ENCODE results near the gene SH3PXD2A. TPM values are rescaled to one million over a fixed set of nuclear protein-coding genes. Genes with fewer than 3 reads are reported as not detected.

Gene SH3PXD2A
- total RNA-seq, 2 donors from 2014 or later, result 48.5 to 49.4 TPM

- ATAC-seq (peak; percentile 69), DNase-seq (no peak)
- intact Hi-C loops (cut with DNase I, micrococcal nuclease), result no loop called here
Measured at GRCh38 chr10:103570844-103571655, 284.3 kb downstream of the SH3PXD2A start.

GRCh38 chr10:103569896-103570295, 285.5 kb downstream of the SH3PXD2A start:
- intact Hi-C loops (cut with DNase I, micrococcal nuclease), result no loop called here
- ATAC-seq (no peak), DNase-seq (no peak)

DNA sequence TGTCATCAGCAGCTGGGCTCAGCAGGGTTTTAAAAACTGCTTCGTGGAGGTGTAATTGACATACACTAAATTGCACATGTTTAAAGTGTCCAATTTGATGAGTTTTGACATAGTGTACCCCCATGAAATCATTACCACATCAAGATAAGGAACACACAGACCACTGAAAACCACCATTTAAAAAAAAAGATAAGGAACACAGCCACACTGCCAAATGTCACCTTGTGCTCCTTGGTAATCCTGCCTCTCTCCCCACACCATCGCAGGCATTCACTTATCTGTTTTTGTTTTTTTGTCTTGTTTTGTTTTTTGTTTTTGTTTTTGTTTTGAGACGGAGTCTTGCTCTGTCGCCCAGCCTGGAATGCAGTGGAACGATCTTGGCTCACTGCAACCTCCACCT, 286.9 kb downstream of the SH3PXD2A start:
- intact Hi-C loops (cut with DNase I, micrococcal nuclease), result no loop called here
- no peak for DNase-seq
- ATAC-seq, result no peak

DNA sequence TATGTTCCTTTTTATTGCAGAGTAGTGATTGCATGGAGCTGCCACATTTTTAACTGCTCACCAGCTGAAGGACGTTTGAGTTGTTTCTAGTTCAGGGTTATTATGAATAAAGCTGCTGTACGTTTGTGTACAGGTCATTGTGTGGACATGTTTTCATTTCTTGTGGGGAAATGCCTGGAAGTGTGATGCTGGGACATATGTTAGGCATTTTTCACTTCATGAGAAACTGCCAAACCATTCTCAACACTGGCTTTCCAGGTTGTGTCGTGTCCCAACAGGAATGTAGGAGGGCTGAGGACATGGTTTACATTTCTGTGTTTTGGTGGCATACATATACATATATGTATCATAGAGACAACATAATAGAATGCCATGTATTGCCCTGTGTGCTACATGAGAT, 288.8 kb downstream of the SH3PXD2A start:
- ATAC-seq, result no peak
- intact Hi-C loops (cut with DNase I, micrococcal nuclease), result no loop called here
- DNase-seq, result no peak

DNA sequence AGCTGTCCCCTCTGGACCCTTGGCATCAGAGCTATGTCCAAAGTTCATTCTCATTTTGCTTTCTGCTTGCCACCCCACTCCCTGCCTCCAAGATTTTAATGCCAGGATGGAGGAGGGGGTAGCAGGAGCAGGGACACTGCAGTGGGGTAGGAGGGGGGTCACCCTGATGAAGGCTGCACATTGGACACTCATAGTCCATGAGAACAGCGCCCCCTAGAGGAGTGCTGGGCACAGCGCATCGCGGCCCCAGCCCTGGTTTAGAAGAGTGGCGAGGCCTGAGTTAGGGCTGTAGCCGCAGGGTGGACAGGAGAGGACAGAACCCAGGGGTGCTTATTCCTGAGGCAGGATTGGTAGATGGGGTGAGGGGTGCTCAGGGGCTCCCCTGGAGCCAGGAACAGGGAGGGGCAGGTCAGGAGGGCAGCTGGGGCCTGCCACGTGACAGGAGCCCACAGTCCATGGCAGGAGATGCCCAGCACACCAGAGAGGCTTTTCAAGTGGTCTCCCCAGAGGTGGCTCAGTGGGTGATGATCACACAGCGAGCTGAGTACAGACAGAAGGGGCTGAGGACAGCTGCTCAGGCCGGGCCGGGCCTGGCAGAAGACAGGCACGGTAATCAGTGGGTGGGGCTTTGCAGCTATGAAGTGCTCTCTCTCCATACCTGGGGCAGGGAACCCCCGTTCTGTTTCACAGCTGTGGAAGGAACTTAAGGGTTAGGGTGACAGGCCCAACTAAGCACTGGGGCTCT, 290.4 kb downstream of the SH3PXD2A start:
- ATAC-seq, result peak; percentile 65

DNA sequence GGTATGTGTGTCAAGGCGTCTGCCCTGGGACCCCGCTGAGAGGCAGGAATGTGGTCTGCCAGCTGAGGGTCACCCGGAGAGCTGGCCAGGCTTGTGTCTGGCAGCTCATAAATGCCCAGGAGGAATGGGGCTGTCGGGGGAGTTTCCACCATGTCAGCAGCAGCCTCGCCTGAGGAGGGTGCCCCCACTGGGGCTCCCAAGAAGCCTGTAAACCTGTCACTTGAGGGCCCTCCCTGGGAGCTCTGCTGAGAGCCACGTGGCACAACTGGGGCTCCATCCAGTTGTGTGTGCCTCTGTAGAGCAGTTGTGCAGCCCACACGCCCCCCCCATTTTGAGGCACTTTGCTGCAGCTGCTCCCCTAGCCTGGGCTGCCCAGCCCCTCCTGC, 291.3 kb downstream of the SH3PXD2A start:
- intact Hi-C loops (cut with DNase I, micrococcal nuclease), result no loop called here
- ATAC-seq, result peak; percentile 9
- no peak for DNase-seq

More for the DNA sequence above, 290.4 kb downstream of the SH3PXD2A start:
- intact Hi-C loops (cut with DNase I, micrococcal nuclease), result no loop called here
- no peak for DNase-seq

DNA sequence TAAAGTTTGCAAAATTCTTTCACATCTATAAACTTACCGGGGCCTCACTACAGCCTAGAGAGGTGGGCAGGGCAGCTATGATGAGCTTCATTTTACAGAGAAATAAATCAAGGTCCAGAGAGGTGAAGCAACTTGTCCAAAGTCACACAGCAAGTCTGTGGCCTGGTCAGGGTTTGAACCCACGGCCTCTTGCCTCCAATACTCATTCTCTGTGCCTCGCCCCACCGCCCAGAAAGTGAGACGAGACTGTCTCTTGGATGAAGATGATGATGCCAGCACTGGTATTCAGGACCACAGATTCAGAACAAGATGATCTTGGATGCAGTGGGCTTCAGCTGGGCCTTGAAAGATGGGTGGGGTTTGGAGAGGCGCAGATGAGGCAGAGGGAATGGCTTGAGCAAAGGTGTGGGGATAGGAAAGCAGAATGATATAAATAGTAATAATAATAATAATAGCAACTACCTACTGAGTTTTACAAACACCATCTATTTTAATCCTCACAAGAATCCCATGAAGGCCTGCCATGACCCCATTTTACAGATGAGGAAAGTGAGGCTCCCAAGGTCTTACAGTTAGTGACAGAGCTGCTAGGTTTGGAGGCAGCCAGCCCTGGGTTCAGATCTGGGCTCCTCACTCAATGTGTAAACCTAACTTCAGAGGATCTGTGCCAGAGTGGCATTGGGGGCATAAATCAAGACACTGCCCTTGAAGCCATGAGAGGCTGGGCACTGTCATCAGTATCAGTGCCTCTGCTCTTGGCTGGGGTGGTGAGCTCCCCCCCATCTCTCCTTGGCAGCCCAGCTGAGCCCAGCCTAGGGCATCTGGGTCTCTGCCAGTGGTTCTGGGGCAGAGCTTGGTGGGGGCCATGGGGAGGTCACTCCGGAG, 291.9 kb downstream of the SH3PXD2A start:
- peak; percentile 14 for ATAC-seq
- DNase-seq, result no peak
- intact Hi-C loops (cut with DNase I, micrococcal nuclease), result no loop called here

DNA sequence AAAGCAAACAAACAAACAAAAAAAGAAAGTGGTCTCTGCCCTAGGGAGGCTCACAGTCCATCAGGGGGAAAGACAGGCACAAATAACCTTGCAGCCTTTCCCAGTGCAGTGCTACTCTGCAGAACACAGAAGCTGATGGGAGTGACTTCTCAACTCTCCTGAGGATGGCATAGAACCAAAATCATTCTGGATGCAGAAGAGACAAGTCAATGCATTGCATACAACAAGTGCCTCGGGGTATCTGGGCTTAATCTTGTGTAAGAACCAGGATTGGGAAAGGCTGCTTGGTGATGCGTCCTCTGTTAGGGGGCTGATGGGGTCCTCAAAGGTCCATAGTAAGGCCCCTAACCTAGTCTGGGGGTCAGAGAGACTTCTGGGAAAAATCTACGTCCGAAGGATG, 293.0 kb downstream of the SH3PXD2A start:
- no peak for ATAC-seq
- intact Hi-C loops (cut with DNase I, micrococcal nuclease), result no loop called here
- no peak for DNase-seq

- ATAC-seq (no peak), DNase-seq (no peak)
- intact Hi-C loops (cut with DNase I, micrococcal nuclease), result no loop called here
Measured at GRCh38 chr10:103560886-103561285, 294.5 kb downstream of the SH3PXD2A start.

DNA sequence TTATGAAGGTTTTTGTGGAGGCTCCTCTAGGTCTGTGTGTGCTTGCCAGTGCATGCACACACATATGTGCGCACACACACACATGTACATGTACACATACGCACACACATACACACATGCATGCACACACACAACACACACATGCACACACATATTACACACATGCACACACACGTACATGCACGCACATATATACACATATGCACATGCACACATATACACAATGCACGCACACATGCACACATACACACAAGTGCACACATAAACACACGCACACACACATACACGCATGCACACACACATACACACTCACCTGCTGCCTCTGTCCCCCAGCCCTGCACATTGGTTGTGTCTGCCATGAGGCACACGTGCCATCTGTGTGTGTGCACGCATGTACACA, 295.6 kb downstream of the SH3PXD2A start:
- intact Hi-C loops (cut with DNase I, micrococcal nuclease), result no loop called here
- ATAC-seq (no peak), DNase-seq (no peak)

DNA sequence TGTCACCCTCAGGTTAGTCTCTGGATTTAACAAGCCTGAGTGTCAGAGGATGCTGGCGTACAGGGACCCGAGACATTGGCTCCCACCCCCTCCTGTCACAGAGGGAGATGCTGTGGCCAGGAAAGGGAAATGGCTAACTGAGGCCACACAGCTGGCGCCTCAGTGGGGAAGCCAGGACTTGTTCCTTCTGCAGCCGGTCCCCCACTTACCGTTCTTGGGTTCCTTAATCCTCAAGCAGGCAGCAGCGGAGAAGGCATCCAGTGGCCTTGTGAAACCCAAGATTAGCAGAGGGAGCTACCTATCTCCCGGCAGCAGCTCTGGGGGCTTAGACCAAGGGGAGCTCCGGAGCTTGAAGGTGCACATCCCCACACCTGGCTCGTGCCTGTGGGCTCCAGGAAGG, 296.5 kb downstream of the SH3PXD2A start:
- DNase-seq (no peak), ATAC-seq (no peak)
- intact Hi-C loops (cut with DNase I, micrococcal nuclease), result no loop called here

GRCh38 chr10:103557455-103557854, 297.9 kb downstream of the SH3PXD2A start:
- intact Hi-C loops (cut with DNase I, micrococcal nuclease), result no loop called here
- DNase-seq (peak; percentile 61 to 69), ATAC-seq (peak; percentile 79)

DNA sequence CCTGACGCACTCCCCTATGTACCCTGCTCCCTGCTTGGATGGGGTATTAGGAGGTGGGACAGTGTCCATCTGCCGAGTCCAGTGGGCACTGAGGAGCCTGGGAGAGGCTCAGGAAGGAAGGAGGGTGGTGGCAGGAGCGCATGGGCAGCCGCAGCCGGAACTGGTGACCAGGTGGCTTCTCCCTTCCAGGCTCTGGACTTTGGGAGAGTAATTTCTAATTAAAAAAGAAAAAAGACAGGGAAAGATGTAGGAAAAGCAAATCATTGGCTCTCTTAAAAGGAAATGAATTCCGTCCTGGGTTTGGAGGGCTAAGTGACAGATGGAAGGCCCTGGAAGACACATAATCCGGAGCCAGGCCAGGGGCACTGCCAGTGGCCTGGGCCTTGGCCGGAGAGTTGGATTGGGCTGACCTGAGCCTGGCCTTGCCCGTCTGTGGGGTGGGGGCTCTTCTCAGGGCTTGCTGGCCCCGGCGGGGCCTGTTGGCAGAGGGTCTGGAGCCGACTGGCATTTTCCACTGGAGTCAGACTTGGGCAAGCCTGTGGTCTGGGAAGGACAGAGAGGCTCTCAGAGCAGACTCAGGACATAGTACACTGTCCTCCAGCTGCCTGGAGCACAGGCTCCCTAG, 298.9 kb downstream of the SH3PXD2A start:
- no peak for ATAC-seq
- intact Hi-C loops (cut with DNase I, micrococcal nuclease), result no loop called here
- DNase-seq, result no peak

GRCh38 chr10:103555712-103556111, 299.7 kb downstream of the SH3PXD2A start:
- ATAC-seq, result no peak
- intact Hi-C loops (cut with DNase I, micrococcal nuclease), result no loop called here
- DNase-seq, result no peak

DNA sequence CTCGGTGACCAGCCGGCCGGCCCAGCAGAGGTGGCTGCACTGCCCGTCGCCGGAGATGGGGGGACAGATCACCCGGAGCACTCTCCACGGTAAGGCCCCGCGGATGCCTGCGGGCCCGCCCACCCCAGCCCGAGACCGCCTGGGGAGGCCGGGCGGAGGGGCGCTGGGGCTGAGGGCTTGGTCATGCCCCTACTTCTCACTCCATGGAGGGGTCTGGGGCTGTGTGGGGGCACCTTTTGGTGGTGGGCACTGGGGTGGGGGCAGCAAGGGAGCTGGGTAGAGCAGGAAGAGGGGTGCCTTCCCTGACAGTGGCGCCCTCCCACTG, 300.1 kb downstream of the SH3PXD2A start:
- DNase-seq, result no peak
- no peak for ATAC-seq
- intact Hi-C loops (cut with DNase I, micrococcal nuclease), result no loop called here

DNA sequence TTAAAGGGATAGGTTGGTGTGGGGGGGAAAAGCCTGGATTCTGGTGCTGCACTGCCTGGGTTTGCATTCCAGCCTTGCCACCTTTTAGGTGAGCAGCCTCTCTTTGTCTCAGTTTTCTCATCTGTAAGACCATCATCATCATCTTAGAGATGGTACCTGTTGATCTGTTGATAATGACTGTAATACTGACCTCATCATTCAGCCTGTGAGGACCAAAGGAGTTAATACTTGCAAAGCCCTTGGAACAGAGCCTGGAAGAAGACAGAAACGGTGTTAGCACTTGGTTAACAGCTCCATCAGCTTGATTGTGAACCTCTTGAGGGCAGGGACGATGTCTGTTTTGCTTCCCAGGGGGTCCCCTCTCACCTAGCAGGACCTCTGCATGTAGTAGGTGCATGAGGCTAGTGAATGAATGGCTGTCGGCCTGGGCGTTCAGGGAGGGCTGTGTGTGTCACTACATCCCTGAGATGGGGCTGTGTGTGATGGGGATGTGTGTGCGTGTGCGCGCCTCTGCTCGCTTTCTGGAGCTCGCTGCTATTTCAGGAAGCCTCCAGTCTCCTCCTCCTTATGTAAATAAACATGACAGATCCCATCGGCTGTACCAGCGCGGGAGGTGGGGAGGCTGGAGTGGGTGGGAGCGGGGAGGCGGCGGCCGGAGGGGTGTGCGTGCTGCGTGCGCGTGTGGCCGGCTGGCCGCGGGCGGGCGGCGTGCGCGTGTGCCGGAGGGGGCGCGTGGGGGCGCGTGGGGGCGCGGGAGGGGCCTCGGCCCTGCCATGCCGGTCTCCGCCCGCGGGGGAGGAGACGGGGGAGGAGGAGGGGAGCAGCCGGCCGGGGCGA, 300.7 kb downstream of the SH3PXD2A start:
- intact Hi-C loops (cut with DNase I, micrococcal nuclease), result no loop called here
- ATAC-seq (peak; percentile 74), DNase-seq (peak; percentile 72 to 74)

DNA sequence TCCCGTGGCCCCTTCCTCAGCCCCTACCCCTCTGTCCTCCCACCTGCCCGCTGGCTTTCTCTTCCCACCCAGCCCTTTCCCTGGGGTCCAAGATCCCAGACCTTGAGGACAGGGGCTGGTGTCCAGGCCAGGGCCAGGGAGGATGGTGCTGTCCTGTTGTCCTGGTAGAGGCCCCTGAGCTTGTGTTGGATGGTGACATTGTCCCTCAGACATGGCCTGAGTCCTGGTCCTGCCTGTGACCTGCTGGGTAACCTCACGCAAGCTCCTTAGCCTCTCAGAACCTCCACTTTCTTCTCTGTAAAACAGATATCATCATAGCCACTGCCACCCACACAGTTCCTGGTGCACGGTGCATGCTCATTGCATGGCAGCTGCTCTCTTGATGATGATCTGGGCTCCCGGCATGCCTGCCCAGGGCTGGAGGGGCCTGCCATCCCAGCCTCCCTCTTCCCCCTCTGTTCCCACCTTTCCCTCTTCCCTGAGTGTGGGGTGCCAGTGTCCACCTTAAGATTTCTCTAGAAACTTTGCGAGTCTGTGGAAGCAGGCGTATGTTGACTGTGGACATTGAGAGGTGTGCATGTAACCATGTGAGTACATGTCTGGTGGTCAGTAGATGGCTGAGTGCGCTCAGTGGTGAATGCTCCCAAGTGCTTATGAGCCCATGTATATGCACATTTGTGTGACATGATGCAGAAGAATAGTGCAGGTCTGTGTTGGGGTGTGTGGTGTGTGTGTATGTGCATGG, 301.5 kb downstream of the SH3PXD2A start:
- intact Hi-C loops (cut with DNase I, micrococcal nuclease), result no loop called here
- DNase-seq, result no peak
- no peak for ATAC-seq

Data from left colon (tissue), 2 donors.